NCI-H187 (cell line): ENCODE measurements around the gene PSTK.
A peak's percentile ranks its signal among the peaks of the same experiment; 100 is the strongest.

ENCODE experiments used
- DNase-seq, 2 experiments: peaks; one replicate each; lab custom pipeline; 2025; lab: John Stamatoyannopoulos, UW

Gene PSTK

DNA sequence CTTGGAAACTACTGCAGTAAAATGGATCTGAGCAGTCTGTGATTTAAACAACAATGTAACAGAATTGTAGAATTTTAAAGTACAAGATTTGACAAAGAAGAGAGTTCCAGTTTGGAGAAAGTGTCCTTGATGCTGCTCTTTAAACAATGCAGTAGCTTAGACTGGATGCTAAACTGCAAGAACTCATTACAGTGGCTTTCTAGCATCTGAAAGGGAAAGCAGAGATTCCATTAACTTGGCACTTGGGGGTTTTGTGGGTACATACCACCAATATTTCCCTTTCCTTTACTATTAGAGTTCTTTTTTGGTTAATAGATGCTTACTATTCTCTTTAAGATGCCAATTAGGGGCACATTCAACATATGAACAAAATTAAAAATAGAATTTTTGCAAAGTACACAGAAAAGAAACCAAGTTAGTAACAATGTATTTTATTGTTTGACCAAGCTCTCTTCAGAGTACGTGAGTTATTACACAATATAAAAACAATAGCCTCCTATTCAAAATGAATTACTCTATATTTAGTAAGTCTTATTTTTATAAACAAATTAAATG lies 11.9 kb downstream of the PSTK start:
- no peak for DNase-seq

- no peak for DNase-seq
Observed at GRCh38 chr10:122993797-122994336, 13.7 kb downstream of the PSTK start.

GRCh38 chr10:122995936-122996335 lies 15.7 kb downstream of the PSTK start:
- DNase-seq = no peak

- DNase-seq = no peak
Observed at GRCh38 chr10:122997864-122998263, 17.7 kb downstream of the PSTK start.

DNA sequence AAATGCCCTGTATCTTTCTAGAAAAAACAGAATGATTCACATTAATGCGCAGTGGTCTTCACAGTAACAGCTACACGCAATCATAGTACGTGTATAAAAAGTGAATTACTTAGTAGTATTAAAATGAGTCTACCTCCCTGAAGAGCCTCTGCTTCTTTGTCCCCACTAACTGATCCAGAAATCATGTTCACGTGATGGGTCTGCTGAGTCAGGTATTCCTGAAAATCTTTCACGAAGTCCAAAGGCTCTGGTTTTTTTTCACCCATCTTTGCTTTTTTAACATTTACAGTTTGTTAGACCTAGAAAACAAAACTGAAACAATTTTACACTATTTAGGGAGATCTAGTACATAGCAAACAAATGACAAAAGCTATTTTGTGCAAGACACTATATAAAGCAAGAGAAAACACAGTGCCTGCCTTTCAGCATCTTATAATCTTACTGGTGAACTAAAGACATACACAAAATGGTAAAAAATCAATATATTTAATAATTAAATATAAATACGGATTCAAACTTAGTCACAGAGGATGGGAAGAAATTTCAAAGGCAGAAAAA lies 18.2 kb downstream of the PSTK start:
- no peak for DNase-seq

GRCh38 chr10:122998934-122999333 lies 18.7 kb downstream of the PSTK start:
- no peak for DNase-seq

GRCh38 chr10:122999347-122999746 lies 19.1 kb downstream of the PSTK start:
- no peak for DNase-seq

DNA sequence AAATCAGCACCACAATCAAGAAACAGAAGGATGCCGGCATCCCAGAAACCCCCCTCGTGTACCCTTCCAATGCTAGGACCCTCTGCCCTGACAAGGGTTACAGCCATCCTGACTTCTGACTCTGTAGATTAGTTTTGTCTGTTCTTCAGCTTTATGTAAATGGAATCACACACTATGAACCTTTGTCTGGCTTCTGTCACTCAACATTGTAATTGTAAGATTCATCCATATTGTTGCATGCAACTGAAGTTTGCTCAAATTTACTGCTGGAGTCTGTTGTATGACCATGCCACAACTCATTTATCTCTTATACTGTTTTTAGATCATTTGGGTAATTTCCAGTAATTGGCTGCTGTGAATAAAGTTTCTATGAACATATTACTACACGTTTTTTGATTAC lies 20.0 kb downstream of the PSTK start:
- DNase-seq = no peak

DNA sequence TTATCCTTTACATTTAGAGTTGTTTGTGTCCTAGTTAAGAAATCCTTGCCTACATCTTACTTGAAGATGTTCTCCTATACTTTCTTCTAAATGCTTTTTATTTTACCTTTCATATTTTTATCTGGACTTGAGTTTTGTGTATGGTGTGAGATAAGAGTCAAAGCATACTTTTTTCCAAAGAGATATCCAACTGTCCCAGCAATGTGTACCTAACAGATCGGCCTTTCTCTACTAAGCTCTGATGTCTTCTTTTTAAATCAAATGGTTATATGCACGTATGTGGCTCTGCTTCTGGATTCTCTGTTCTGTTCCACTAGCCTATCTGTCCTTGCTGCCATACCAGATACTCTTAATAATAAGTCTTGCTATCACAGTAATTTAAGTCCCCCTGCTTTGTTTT lies 21.2 kb downstream of the PSTK start:
- no peak for DNase-seq

GRCh38 chr10:123004298-123004697 lies 24.1 kb downstream of the PSTK start:
- no peak for DNase-seq

GRCh38 chr10:123007558-123008354 lies 27.6 kb downstream of the PSTK start:
- DNase-seq = no peak

DNA sequence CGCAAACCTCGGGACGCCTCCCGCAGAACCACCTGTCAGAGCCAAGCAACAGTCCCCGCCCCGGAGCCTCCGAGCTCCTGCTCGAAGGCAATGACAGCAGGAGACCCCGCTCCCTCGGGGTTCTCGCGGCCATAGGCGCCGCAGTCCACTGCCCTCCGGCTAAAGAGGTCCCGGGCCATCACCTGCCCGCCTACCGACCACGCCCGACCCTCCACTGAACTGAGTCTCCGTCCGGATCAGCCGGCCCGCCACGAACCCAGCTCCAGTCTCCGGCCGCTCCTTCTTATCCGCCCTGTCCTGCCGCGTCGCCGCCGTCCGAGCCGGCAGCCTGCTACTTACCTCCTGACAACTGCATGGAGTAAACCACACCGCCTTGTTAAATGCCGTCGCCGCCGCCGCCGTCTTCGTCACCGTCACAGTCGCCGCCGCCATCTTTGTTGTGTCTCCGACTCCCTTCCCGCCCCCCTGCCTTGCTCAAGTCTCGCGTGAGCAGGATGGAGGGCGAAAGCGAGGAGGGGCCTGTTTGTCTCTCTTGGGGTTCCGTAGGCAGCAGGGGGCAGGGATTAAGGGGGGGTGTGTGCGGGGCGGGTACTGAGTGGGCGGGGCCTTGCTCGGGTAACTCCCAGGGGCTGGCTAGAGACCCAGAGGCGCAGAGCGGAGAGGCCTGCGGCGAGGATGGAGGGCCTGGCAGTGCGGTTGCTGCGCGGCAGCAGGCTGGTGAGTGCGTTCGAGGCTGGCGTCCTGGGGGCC lies 28.3 kb downstream of the PSTK start, which contains the start of the genes ACADSB and IKZF5:
ACADSB (plus strand) TSS at position 652 of the 750 bp plus-strand sequence; CDS start at position 676, 24 bp downstream.
IKZF5 (minus strand) TSS at position 441 of the 750 bp plus-strand sequence. CDS start 10,170 bp downstream, outside the sequence.
- peak; percentile 46 to 92 for DNase-seq

- DNase-seq = no peak
Observed at GRCh38 chr10:123009105-123009820, 29.1 kb downstream of the PSTK start.

GRCh38 chr10:123011987-123012386 lies 31.8 kb downstream of the PSTK start:
- DNase-seq = no peak

GRCh38 chr10:123013456-123014419 lies 33.5 kb downstream of the PSTK start:
- DNase-seq = no peak

DNA sequence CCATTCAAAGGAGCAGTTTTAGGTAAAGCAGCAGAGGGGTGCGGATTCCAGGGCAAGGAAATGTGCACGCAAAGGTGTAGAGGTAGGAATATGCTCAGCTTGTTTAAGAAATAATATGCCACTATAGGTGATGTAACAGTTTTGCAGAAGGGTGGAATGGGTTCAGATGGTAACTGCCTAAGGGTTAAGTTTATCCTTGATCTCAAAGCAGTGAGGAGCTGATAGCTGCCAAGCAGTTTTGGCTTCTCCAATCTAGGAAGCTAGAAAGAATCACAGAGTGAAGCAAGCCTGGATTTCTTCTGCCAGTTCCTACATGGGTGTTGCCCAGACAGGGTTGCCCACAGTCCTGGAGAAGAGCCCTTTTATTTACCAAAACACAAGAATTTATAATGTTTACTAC lies 34.6 kb downstream of the PSTK start:
- DNase-seq = no peak

- DNase-seq = no peak
Observed at GRCh38 chr10:123016228-123016627, 36.0 kb downstream of the PSTK start.

GRCh38 chr10:123017421-123018165 lies 37.4 kb downstream of the PSTK start:
- DNase-seq = no peak

DNA sequence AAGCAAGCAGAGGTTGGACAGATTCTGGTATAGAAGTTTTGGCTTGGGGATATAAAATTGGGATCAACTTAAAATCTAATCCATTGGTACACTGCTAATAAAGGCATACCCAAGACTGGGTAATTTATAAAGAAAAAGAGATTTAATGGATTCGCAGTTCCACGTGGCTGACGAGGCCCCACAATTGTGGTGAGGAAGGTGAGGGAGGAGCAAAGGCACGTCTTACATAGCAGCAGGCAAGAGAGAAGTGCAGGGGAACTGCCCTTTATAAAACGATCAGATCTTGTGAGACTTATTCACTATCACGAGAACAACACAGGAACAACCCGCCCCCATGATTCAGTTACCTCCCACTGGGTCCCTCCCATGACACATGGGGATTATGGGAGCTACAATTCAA lies 38.3 kb downstream of the PSTK start:
- DNase-seq = no peak

- DNase-seq = no peak
Observed at GRCh38 chr10:123019264-123019663, 39.1 kb downstream of the PSTK start.
